ENCODE data around the gene ECE2. TPM values are rescaled to one million over a fixed set of nuclear protein-coding genes. Genes with fewer than 3 reads are reported as not detected.

The ECE2 gene
- total RNA-seq, 6 donors from 2014 or later = not detected

- peaks cover 12 to 20% (median 14%) of the 10 kb centered on the region in 4 donors for H3K4me1 ChIP-seq
- H3K27me3 ChIP-seq = no peaks in the 10 kb centered on the region
- WGBS, 2 donors = 59 to 73% methylated on average over 3 of the region's 3 CpGs
- DNase-seq (no peak), ATAC-seq (ENCODE audit: low FRiP score in 2 of 2) (no peak)
- no peak overlapping the region for H3K27ac ChIP-seq
- H3K36me3 ChIP-seq = peaks cover 0 to 7% (median 5%) of the 10 kb centered on the region in 4 donors
- H3K4me3 ChIP-seq = no peak overlapping the region
- H3K9me3 ChIP-seq = no peaks in the 10 kb centered on the region
- no peak for TF ChIP-seq POLR2A (IDR thresholded peaks at IDR 0.05)
- no peak for TF ChIP-seq CTCF (IDR thresholded peaks at IDR 0.05)
- TF ChIP-seq EP300 (IDR thresholded peaks at IDR 0.05) = no peak
- no peak for TF ChIP-seq POLR2AphosphoS5 (IDR thresholded peaks at IDR 0.05)
These were observed 19.9 kb downstream of the ECE2 start for GRCh38 chr3:184295771-184296170.

GRCh38 chr3:184296616-184297015 is 20.8 kb downstream of the ECE2 start:
- H3K27ac ChIP-seq = no peak overlapping the region
- no peaks in the 10 kb centered on the region for H3K27me3 ChIP-seq
- TF ChIP-seq CTCF (IDR thresholded peaks at IDR 0.05) (no peak), POLR2A (IDR thresholded peaks at IDR 0.05) (no peak), POLR2AphosphoS5 (IDR thresholded peaks at IDR 0.05) (no peak), EP300 (IDR thresholded peaks at IDR 0.05) (no peak)
- peaks cover 12 to 21% (median 16%) of the 10 kb centered on the region in 4 donors for H3K4me1 ChIP-seq
- DNase-seq (no peak), ATAC-seq (ENCODE audit: low FRiP score in 2 of 2) (no peak)
- H3K36me3 ChIP-seq = peaks cover 5 to 16% (median 11%) of the 10 kb centered on the region in 4 donors
- H3K4me3 ChIP-seq = no peak overlapping the region
- WGBS, 2 donors = 75 to 84% methylated on average over 7 of the region's 7 CpGs
- H3K9me3 ChIP-seq = no peaks in the 10 kb centered on the region

- H3K36me3 ChIP-seq = peaks cover 23 to 39% (median 34%) of the 10 kb centered on the region in 4 donors
- peak; percentile 98 to 100 for DNase-seq
These were observed 23.1 kb downstream of the ECE2 start, which contains the start of gene PSMD2 for GRCh38 chr3:184298759-184299487. TSS of gene PSMD2 (plus strand) at chr3:184299241. CDS start at chr3:184299267, 26 bp downstream.

GRCh38 chr3:184299488-184300377 is 23.9 kb downstream of the ECE2 start:
- no peaks in the 10 kb centered on the region for H3K9me3 ChIP-seq
- ATAC-seq (ENCODE audit: low FRiP score in 2 of 2) (no peak), DNase-seq (no peak)
- peaks cover 30 to 47% (median 42%) of the 10 kb centered on the region in 4 donors for H3K36me3 ChIP-seq
- H3K4me3 ChIP-seq = peak overlapping the region; percentile 54 to 97 (median 68)
- 23 to 31% methylated on average over 18 to 24 of the region's 29 CpGs for WGBS, 2 donors
- TF ChIP-seq POLR2A (IDR thresholded peaks at IDR 0.05) (no peak), EP300 (IDR thresholded peaks at IDR 0.05) (no peak), CTCF (IDR thresholded peaks at IDR 0.05) (no peak), POLR2AphosphoS5 (IDR thresholded peaks at IDR 0.05) (no peak)
- H3K27me3 ChIP-seq = no peaks in the 10 kb centered on the region
- H3K4me1 ChIP-seq = peaks cover 12 to 21% (median 16%) of the 10 kb centered on the region in 4 donors
- peak overlapping the region; percentile 75 to 89 (median 85) for H3K27ac ChIP-seq

More at GRCh38 chr3:184298759-184299487, 23.1 kb downstream of the ECE2 start, which contains the start of gene PSMD2:
- Histone ChIP-seq H3K4me3 (peak within 1 kb of the TSS; percentile 54 to 97 (median 68)), H3K27ac (peak within 1 kb of the TSS; percentile 75 to 89 (median 85)), H3K27me3 (no peaks in the 10 kb centered on the region), H3K9me3 (no peaks in the 10 kb centered on the region), H3K4me1 (peaks cover 12 to 21% (median 16%) of the 10 kb centered on the region in 4 donors)
- 0 to 2% methylated on average over 28 to 51 of the region's 78 CpGs for WGBS, 2 donors
- peak; percentile 85 to 93 for TF ChIP-seq POLR2AphosphoS5 (IDR thresholded peaks at IDR 0.05)
- peak in 4 of 6 experiments; percentile 8 to 37 (median 30) for TF ChIP-seq CTCF (IDR thresholded peaks at IDR 0.05)
- TF ChIP-seq EP300 (IDR thresholded peaks at IDR 0.05) = peak in 1 of 4 donors; percentile 59
- peak in 3 of 4 donors; percentile 53 to 92 (median 61) for TF ChIP-seq POLR2A (IDR thresholded peaks at IDR 0.05)
- ATAC-seq (ENCODE audit: low FRiP score in 2 of 2) = peak; percentile 99 to 100

Measured in upper lobe of left lung (tissue), 6 donors.